22Rv1 (cell line): Measurements from ENCODE around the gene SND1.

ENCODE experiments used
- H3K27ac ChIP-seq: fragments of 450-650 bp; 2 replicates; pipeline ENCODE4 v1.5.1; 2017
- ZFX ChIP-seq: fragments of 450-650 bp; IDR thresholded peaks from 2 replicates; pipeline ENCODE4 v1.6.1; 2017; ENCODE audit warnings: antibody characterized with exemption, borderline replicate concordance
- TF ChIP-seq, protein P1 (sequence below): fragments of 450-650 bp; IDR thresholded peaks from 2 replicates; pipeline ENCODE4 v1.5.1; 2017; ENCODE audit warnings: mild to moderate bottlenecking

The SND1 gene

GRCh38 chr7:128032605-128033235, 380.7 kb downstream of the SND1 start:
- TF ChIP-seq, protein P1, sequence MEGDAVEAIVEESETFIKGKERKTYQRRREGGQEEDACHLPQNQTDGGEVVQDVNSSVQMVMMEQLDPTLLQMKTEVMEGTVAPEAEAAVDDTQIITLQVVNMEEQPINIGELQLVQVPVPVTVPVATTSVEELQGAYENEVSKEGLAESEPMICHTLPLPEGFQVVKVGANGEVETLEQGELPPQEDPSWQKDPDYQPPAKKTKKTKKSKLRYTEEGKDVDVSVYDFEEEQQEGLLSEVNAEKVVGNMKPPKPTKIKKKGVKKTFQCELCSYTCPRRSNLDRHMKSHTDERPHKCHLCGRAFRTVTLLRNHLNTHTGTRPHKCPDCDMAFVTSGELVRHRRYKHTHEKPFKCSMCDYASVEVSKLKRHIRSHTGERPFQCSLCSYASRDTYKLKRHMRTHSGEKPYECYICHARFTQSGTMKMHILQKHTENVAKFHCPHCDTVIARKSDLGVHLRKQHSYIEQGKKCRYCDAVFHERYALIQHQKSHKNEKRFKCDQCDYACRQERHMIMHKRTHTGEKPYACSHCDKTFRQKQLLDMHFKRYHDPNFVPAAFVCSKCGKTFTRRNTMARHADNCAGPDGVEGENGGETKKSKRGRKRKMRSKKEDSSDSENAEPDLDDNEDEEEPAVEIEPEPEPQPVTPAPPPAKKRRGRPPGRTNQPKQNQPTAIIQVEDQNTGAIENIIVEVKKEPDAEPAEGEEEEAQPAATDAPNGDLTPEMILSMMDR = no peak
- TF ChIP-seq ZFX = no peak
- H3K27ac ChIP-seq = no peak overlapping the region

- TF ChIP-seq, protein P1 = no peak
- no peak for TF ChIP-seq ZFX
- H3K27ac ChIP-seq = no peak overlapping the region
Measured at GRCh38 chr7:128033246-128033645, 381.3 kb downstream of the SND1 start.

- TF ChIP-seq ZFX = no peak
- TF ChIP-seq, protein P1 = no peak
- H3K27ac ChIP-seq = no peak overlapping the region
Measured at GRCh38 chr7:128034825-128035224, 382.8 kb downstream of the SND1 start.

DNA sequence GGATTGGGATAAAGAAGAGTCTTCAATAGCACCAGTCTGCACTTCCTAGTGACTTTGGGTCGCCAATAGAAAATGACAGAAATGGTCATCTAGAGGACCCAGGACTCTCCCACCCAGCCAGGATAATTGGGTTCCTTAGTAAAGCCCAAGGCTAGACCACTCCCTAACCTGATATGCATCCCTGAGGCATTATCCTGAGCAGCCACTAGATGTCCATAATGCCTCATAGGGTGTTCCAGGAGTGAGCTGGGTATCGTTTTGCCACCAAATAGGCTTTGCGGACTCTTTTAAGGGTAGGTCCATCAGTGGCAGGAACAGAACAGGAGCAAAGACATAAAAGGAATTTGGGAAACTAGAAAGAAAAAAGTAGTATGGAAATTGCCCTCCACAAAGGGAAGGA, 383.7 kb downstream of the SND1 start:
- H3K27ac ChIP-seq = no peak overlapping the region
- TF ChIP-seq ZFX = no peak
- TF ChIP-seq, protein P1 = peak; percentile 57

DNA sequence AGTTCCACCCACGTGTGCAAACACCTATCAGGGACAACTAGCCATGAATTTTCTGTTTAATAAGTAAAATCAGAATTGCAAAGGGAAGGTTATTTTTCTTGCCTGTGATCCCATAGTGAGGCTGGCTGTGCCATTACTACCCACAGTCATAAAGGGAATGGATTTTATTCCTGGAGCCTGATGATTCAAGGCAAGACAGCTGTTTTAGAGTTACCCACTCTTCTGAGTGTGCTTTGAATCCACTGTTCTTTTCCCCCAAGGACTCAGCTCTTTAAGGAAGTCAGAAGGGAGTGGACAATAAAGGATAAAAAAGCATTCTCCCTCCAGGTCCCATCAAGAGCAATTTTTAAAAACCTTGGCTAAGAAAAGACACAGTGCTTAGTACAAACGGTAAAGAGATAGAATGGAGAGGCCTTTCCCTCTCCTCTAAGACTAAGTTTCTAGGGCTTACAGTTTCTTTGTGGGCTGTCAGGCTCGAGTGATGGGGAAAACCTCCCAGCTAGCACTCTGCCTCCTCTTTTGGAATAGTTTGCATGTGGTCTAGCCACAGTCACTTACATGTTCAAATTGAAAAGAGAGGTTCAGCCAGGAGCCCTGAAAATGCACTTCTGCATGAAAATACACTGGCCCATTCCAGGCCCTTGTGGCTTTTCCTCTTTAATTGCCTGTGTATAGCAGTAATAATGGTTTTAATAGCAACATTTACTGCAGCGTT, 384.4 kb downstream of the SND1 start:
- TF ChIP-seq, protein P1 = no peak
- no peak for TF ChIP-seq ZFX
- H3K27ac ChIP-seq = no peak overlapping the region

- TF ChIP-seq, protein P1 = no peak
- TF ChIP-seq ZFX = no peak
- H3K27ac ChIP-seq = no peak overlapping the region
Measured at GRCh38 chr7:128037081-128037480, 385.1 kb downstream of the SND1 start.

DNA sequence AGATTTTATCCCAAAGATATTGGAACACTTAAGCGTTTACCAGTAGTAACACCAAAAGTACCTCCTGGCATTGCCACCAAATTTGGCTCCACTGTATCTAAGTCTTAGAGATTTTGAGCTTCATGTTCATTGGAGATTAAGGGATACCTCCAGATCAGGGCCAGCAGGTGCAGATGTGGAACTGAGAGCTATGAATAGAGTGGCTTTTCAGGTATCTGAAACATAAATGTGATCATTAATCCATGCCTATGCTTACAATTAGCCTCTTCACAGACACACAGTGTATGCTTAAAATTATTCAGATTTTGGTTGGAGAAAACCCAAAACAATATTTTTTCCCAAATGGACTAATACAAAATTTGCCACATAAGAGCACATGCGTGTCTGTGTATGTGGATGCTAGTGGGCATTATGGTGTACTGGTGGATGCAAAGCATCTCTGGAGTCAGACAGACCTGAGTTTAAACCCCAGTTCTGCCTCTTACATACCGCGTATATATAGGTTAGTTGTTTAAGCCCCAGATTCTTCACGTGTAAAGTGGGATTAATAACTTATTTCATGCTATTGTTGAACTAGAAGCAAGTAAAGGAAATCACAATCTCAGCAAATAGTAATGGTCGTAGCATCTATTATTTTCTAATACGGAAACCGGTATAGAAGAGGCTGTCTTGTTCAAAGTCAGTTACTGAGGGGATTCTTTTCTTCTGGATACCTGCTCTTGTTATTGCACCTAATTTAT, 386.1 kb downstream of the SND1 start:
- no peak for TF ChIP-seq ZFX
- TF ChIP-seq, protein P1 = no peak
- no peak overlapping the region for H3K27ac ChIP-seq
